OCI-LY1 (cell line): ENCODE measurements around the gene CCNE1.

Experiments
- H2AFZ ChIP-seq: fragments of 200-600 bp; sonication (generic), shearing (Covaris generic); 2 replicates; pipeline ENCODE4 v1.6.0; 2014; ENCODE audit warnings: antibody characterized with exemption, mild to moderate bottlenecking, low read length
- H3F3A ChIP-seq: fragments of 200-600 bp; sonication (generic), shearing (Covaris generic); 2 replicates; pipeline ENCODE4 v1.6.0; 2014; ENCODE audit warnings: mild to moderate bottlenecking, antibody characterized with exemption, low read length, moderate library complexity; ENCODE audit not compliant: insufficient read depth
- H3K27ac ChIP-seq: fragments of 200-600 bp; sonication (generic); 2 replicates; pipeline ENCODE4 v1.5.1; 2014; ENCODE audit warnings: low read length, mixed run types, mild to moderate bottlenecking, low read depth; ENCODE audit not compliant: poor library complexity, severe bottlenecking
- H3K27me3 ChIP-seq: fragments of 200-600 bp; sonication (generic); 2 replicates; pipeline ENCODE4 v1.6.0; 2014; ENCODE audit warnings: antibody characterized with exemption, mild to moderate bottlenecking, low read length, moderate library complexity; ENCODE audit not compliant: insufficient read depth
- H3K36me3 ChIP-seq: fragments of 200-600 bp; sonication (generic); 2 replicates; pipeline ENCODE4 v1.6.1; 2014; ENCODE audit warnings: mild to moderate bottlenecking, antibody characterized with exemption, low read length, moderate library complexity, mixed read lengths; ENCODE audit not compliant: insufficient read depth
- H3K4me1 ChIP-seq: fragments of 200-600 bp; sonication (generic); 2 replicates; pipeline ENCODE4 v1.5.1; 2014; ENCODE audit warnings: mild to moderate bottlenecking, low read length, moderate library complexity; ENCODE audit not compliant: insufficient read depth, severe bottlenecking
- H3K4me2 ChIP-seq: fragments of 200-600 bp; sonication (generic), shearing (Covaris generic); 2 replicates; pipeline ENCODE4 v1.6.1; 2014; ENCODE audit warnings: low read length
- H3K4me3 ChIP-seq: fragments of 200-600 bp; sonication (generic); 2 replicates; pipeline ENCODE4 v1.5.1; 2014; ENCODE audit warnings: low read length, low read depth, mild to moderate bottlenecking, mixed read lengths; ENCODE audit not compliant: poor library complexity, severe bottlenecking
- H3K79me2 ChIP-seq: fragments of 200-600 bp; shearing (Covaris generic); 2 replicates; pipeline ENCODE4 v1.6.1; 2016; ENCODE audit warnings: mixed run types, low read length, mixed read lengths; ENCODE audit not compliant: insufficient read depth
- H3K9ac ChIP-seq: fragments of 200-600 bp; sonication (generic), shearing (Covaris generic); 2 replicates; pipeline ENCODE4 v1.6.1; 2014; ENCODE audit warnings: mild to moderate bottlenecking, low read length, mixed read lengths
- H3K9me2 ChIP-seq: fragments of 200-600 bp; sonication (generic), shearing (Covaris generic); 2 replicates; pipeline ENCODE4 v1.6.1; 2014; ENCODE audit warnings: low read depth, mild to moderate bottlenecking, low read length, mixed read lengths
- H3K9me3 ChIP-seq: fragments of 200-600 bp; shearing (Covaris generic); 2 replicates; pipeline ENCODE4 v1.6.1; 2014; ENCODE audit warnings: low read length, mixed read lengths
- H4K20me1 ChIP-seq: fragments of 200-600 bp; sonication (generic), shearing (Covaris generic); 2 replicates; pipeline ENCODE4 v1.6.0; 2016; ENCODE audit warnings: mild to moderate bottlenecking, low read length; ENCODE audit not compliant: insufficient read depth
- EZH2 ChIP-seq: fragments of 200-600 bp; sonication (generic), shearing (Covaris generic); IDR thresholded peaks from 2 replicates; pipeline ENCODE4 v1.8.0; 2017; ENCODE audit warnings: borderline replicate concordance, mixed run types, mild to moderate bottlenecking, antibody characterized with exemption, low read length, moderate library complexity, mixed read lengths
- TF ChIP-seq, protein P1 (sequence below): fragments of 200-600 bp; sonication (generic), shearing (Covaris generic); IDR thresholded peaks from 2 replicates; pipeline ENCODE4 v1.5.1; 2017; ENCODE audit warnings: mild to moderate bottlenecking, antibody characterized with exemption, low read length, moderate library complexity, mixed read lengths

The CCNE1 gene

DNA sequence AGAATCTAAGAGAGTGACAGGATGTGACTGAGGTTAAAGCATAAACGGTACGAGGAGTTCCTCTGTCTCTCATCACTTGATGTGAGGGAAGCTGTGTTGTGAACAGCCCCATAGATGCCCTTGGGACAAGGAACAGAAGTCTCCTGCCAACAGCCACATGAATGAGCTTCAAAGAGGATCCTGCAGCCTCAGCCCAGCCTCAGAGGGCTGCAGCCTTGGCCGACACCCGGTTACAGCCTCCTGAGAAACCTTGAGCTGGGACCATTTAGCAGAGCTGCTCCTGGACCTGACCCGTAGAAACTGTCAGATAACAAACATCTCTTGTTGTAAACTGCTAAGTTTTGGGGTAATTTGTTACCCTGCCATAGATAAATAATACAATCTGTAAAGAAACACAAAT is 54.2 kb downstream of the CCNE1 start:
- no peak overlapping the region for H3K4me2 ChIP-seq
- H3K9me3 ChIP-seq: peaks cover 4% of the 10 kb centered on the region; the same call in 1 of the 2 replicates
- no peak overlapping the region for H3K9ac ChIP-seq
- H3K9me2 ChIP-seq: no peaks in the 10 kb centered on the region
- H3K27me3 ChIP-seq: peaks cover 3% of the 10 kb centered on the region; the same call in 1 of the 2 replicates
- H3K27ac ChIP-seq: no peak overlapping the region
- H3F3A ChIP-seq: no peaks in the 10 kb centered on the region
- H2AFZ ChIP-seq: no peak overlapping the region
- no peaks in the 10 kb centered on the region for H3K4me1 ChIP-seq
- H3K79me2 ChIP-seq: no peaks in the 10 kb centered on the region
- no peaks in the 10 kb centered on the region for H3K36me3 ChIP-seq
- TF ChIP-seq EZH2: no peak
- TF ChIP-seq, protein P1, sequence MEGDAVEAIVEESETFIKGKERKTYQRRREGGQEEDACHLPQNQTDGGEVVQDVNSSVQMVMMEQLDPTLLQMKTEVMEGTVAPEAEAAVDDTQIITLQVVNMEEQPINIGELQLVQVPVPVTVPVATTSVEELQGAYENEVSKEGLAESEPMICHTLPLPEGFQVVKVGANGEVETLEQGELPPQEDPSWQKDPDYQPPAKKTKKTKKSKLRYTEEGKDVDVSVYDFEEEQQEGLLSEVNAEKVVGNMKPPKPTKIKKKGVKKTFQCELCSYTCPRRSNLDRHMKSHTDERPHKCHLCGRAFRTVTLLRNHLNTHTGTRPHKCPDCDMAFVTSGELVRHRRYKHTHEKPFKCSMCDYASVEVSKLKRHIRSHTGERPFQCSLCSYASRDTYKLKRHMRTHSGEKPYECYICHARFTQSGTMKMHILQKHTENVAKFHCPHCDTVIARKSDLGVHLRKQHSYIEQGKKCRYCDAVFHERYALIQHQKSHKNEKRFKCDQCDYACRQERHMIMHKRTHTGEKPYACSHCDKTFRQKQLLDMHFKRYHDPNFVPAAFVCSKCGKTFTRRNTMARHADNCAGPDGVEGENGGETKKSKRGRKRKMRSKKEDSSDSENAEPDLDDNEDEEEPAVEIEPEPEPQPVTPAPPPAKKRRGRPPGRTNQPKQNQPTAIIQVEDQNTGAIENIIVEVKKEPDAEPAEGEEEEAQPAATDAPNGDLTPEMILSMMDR: no peak
- H4K20me1 ChIP-seq: no peaks in the 10 kb centered on the region
- H3K4me3 ChIP-seq: no peak overlapping the region

DNA sequence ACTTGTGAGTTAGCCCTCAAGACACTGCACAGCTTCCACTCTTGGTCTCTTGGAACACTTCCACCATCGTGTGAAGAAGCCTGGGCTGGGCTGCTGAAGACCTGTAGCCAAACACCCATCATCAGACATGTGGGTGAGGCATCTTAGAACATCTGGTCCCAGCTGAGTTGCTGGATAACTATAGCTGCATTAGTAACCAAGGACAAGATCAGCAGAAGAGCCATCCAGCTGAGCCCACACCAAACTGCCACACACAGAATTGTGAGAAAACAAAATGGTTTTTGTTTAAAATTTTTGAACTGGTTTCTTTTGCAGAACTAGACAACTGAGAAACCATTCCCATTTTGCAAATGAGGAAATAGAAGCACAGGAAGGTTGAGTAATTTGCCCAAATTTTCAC is 56.2 kb downstream of the CCNE1 start:
- Histone ChIP-seq H3K4me3 (no peak overlapping the region), H3K9ac (no peak overlapping the region), H3K36me3 (no peaks in the 10 kb centered on the region), H3K27me3 (peaks cover 3% of the 10 kb centered on the region; the same call in 1 of the 2 replicates), H3K9me2 (no peaks in the 10 kb centered on the region), H3K79me2 (no peaks in the 10 kb centered on the region), H2AFZ (no peak overlapping the region), H4K20me1 (no peaks in the 10 kb centered on the region), H3F3A (no peaks in the 10 kb centered on the region), H3K4me1 (peaks cover 2% of the 10 kb centered on the region), H3K27ac (no peak overlapping the region), H3K4me2 (no peak overlapping the region), H3K9me3 (peaks cover 4% of the 10 kb centered on the region; the same call in 1 of the 2 replicates)
- TF ChIP-seq EZH2: no peak
- TF ChIP-seq, protein P1: no peak

DNA sequence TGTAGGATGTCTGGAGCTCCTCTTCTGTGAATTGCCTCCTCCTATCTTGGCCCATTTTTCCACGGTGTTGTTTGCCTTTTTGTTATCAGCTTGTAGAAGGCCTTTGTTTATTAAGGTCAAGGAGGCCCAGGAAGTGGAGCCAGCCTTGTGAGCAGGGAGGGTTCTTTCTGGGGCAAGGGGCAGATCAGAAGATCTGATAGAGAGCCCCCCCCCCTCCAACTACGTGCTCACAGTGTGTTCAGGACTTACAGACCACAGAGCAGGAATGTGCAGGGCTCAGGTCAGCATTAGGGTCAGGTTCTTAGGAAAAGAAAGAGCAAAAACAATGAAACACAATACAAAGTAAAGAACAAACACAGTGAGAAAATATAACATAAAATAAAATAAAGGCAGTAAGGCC is 59.4 kb downstream of the CCNE1 start:
- Histone ChIP-seq H3K9me2 (no peaks in the 10 kb centered on the region), H3K9ac (no peak overlapping the region), H3K27ac (no peak overlapping the region), H3K4me1 (peaks cover 6% of the 10 kb centered on the region), H3K4me2 (no peak overlapping the region), H3K9me3 (peaks cover 4% of the 10 kb centered on the region; the same call in 1 of the 2 replicates), H3F3A (no peaks in the 10 kb centered on the region), H2AFZ (no peak overlapping the region), H3K4me3 (no peak overlapping the region), H4K20me1 (no peaks in the 10 kb centered on the region), H3K27me3 (no peaks in the 10 kb centered on the region; the same call in 1 of the 2 replicates), H3K79me2 (no peaks in the 10 kb centered on the region), H3K36me3 (no peaks in the 10 kb centered on the region)
- TF ChIP-seq, protein P1: no peak
- no peak for TF ChIP-seq EZH2
